Dendritic cell treated with granulocyte-macrophage colony-stimulating factor and Interleukin-4, amounts not matched to agents 40 ng/mL and 50 ng/mL, for 4 days (primary cell): ENCODE data around the gene PLCB3.

ENCODE experiments used
- H3K27ac Mint-ChIP-seq: one replicate; pipeline ENCODE4 v1.8.0; 2022; ENCODE audit warnings: mild to moderate bottlenecking, mixed read lengths
- H3K27me3 Mint-ChIP-seq: one replicate; pipeline ENCODE4 v1.8.0; 2022; ENCODE audit warnings: mild to moderate bottlenecking, mixed read lengths
- H3K36me3 Mint-ChIP-seq: one replicate; pipeline ENCODE4 v1.8.0; 2022; ENCODE audit warnings: low read depth, mixed read lengths
- H3K4me1 Mint-ChIP-seq: one replicate; pipeline ENCODE4 v1.8.0; 2022; ENCODE audit warnings: low read depth, mixed read lengths
- H3K4me3 Mint-ChIP-seq: one replicate; pipeline ENCODE4 v1.8.0; 2022; ENCODE audit warnings: mild to moderate bottlenecking, moderate library complexity, mixed read lengths
- H3K9me3 Mint-ChIP-seq: one replicate; pipeline ENCODE4 v1.8.0; 2022; ENCODE audit warnings: mixed read lengths
- intact Hi-C: fragments of 100-400 bp; cut with micrococcal nuclease; formaldehyde crosslinking; loops from one replicate; pipeline ENCODE4 v1.15.0; 2022

The PLCB3 gene

DNA sequence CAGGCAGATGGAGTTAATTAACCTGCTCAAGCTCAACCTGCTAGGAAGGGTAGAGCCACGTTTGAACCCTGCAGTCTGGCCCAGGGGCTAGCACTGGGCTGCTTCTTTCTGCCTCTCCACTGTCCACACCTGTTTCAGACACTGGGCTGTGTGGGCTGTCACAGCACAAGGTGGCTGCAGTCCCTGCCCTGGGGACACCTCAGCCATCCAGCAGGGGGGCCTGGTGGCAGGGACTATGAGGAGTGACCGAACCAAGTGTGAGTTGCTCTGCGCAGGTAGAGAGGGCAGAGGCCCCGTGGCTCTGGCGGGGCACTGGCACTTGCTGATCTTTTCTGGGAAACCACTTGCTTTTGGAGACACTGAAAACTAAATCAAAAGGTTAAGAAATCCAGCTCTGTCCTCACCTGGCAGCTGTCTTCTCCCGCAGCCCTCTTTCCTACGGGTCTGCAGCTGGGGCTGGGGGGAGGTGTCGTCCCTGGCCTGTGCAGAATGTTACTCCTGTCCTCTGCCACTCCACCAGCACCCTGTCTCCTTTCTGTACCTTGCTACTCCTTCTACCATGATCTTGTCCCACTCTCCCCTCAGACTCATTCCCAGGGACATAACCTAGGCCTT, 27.4 kb downstream of the PLCB3 start:
- Mint-ChIP-seq H3K36me3 (peaks cover 76% of the 10 kb centered on the region), H3K4me3 (no peak overlapping the region), H3K27ac (peak overlapping the region; percentile 19), H3K9me3 (no peaks in the 10 kb centered on the region), H3K4me1 (peaks cover 40% of the 10 kb centered on the region), H3K27me3 (no peaks in the 10 kb centered on the region)
- intact Hi-C loops: no loop called here

DNA sequence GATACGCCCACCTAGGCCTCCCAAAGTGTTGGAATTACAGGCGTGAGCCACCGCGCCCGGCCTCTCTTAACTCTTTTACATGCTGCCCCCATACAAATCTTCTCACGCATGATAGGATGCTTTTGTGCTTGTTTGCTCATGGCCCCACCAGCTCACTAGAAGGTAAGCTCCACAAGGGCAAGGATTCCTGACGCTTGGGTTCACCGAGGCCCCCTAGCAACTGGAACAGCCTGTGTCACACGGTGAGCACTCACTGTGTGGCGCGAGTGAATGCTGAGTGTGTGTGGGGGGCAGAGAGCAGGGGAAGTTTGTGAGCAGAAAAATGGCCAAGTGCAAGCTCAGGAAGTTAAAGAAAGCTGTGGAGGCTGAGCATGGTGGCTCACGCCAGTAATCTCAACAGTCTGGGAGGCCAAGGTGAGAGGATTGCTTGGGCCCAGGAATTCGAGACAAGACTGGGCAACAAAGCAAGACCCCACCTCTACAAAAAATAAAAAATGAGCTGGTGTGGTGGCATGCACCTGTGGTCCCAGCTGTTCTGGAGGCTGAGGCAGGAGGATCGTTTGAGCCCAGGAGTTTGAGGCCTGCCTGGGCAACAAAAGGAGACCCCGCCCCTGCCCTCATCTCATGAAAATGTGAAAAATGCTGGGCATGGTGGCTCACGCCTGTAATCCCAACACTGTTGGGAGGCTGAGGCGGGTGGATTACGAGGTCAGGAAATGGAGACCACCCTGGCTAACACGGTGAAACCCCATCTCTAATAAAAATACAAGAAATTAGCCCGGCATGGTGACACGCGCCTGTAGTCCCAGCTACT, 30.8 kb downstream of the PLCB3 start:
- H3K27ac Mint-ChIP-seq: no peak overlapping the region
- intact Hi-C loops: no loop called here
- no peaks in the 10 kb centered on the region for H3K9me3 Mint-ChIP-seq
- H3K27me3 Mint-ChIP-seq: no peaks in the 10 kb centered on the region
- peaks cover 63% of the 10 kb centered on the region for H3K36me3 Mint-ChIP-seq
- peaks cover 52% of the 10 kb centered on the region for H3K4me1 Mint-ChIP-seq
- no peak overlapping the region for H3K4me3 Mint-ChIP-seq

DNA sequence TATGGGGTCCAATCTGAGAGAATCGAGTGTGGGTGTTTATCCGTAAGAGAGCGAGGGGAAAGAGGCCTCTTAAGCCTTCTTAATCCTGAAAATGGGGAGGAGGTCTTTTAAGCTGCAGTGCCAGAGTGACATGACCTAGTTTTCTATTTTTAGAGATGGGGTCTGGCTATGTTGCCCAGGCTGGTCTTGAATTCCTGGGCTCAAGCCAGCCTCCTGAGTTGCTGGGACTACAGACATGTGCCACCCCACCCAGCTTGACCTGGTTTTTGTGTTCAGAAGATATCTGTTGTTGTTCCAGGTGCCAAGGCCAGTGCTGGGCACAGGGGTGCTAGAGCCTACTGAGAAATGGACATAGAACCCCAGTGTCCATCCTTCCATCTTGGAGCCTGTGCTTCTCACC, 31.8 kb downstream of the PLCB3 start:
- Mint-ChIP-seq H3K4me3 (no peak overlapping the region), H3K27ac (peak overlapping the region; percentile 90), H3K9me3 (no peaks in the 10 kb centered on the region), H3K36me3 (peaks cover 70% of the 10 kb centered on the region), H3K4me1 (peaks cover 51% of the 10 kb centered on the region), H3K27me3 (peaks cover 3% of the 10 kb centered on the region)
- intact Hi-C loops: no loop called here

DNA sequence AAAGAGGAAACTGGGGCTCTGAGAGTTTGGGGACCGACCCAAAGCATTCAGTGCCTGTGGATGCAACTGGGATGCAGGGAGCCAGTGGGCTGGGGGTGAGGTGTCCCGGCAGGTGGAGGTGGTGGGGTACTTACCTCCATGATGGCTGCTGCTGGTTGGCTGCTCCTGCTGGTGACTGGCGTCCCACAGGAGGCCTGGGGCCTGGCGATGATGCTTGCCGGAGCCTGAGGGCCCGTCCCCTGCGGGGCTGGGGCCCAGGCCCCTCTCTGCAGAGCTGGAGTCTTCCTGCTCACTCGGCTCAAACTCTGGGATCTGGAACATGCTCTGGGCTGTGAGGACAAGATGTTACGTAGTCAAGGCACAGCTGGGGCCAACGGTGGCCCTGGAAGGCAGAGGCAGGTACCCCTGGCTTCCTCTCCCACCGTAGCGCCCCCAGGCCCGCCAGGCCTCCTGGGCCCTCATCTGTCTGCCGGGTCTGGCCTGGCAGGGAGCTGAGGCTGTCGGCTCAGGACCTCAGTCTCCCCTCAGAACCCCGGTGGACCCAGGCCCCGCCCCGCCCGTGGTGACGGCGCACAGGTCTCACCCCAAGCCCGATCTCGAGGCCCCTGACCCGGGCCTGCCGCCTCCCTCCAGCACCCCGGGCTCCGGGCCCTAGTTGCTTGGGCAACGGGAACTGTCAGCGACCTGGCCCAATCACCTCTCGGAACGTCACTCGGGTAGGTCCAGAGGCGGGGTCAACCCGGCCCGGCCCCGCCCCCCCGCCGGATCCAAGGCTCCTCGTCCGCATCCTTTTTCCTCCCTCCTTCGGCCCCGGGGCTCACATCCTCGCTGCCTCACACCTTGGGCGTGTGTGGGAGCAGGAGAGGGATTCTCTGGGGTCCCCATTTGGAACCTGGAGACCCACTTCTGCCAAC, 33.0 kb downstream of the PLCB3 start, which contains the start of gene BAD:
TSS of gene BAD (minus strand) at position 618 of the 914 bp plus-strand sequence. CDS start at position 321, 297 bp downstream.
- H3K4me3 Mint-ChIP-seq: peak within 1 kb of the TSS; percentile 76
- peak within 1 kb of the TSS; percentile 90 for H3K27ac Mint-ChIP-seq
- peaks cover 70% of the 10 kb centered on the region for H3K36me3 Mint-ChIP-seq
- peaks cover 47% of the 10 kb centered on the region for H3K4me1 Mint-ChIP-seq
- no peaks in the 10 kb centered on the region for H3K9me3 Mint-ChIP-seq
- intact Hi-C loops: loop anchor here (2.0 kb wide), 1 partner anchor 20 kb away; the partner anchor contains the start of gene ESRRA
- H3K27me3 Mint-ChIP-seq: peaks cover 10% of the 10 kb centered on the region

DNA sequence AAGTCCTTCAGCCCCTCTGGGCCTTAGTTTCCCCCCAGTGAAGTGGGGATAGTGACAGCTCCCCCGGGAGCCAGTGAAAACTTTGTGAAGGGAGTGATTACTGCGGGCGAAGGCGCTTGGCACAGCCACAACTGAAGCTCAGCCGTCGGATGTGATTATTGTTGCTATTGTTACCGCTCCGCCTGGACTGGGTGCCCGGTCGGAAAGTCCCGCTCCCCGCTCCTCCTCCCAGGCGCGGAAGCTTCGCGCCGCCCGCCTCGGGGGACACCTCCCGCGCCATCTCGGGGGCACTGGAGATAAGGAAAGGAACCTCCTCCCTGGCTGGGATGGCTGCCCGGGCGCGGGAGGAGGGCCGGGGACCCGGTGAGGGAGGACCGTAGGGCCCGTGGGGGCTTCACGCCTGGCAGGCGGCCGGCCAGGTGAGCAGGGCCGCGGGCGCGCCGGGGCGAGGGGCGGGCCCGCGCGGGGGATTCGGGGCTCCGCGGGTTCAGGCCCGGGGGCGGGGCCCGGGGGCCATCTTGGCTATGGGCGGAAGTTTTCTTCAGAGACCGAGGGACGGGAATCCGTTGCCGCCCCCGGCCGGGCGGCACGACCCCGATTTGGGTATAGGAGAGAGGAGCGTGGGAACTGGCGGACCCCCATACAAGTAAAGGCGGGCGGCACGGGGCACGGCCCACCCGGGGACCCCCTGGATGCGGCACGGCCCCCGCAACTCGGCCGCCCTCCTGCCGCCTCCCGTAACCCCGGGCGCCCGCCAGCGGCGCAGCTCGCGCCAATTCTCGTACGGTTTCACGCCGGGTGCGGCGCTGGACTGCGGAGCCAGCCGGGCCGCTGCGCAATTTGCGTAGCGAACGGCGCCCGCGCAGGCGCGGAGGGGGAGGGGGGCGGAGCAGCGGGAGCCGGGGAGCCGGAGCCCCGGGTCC, 33.9 kb downstream of the PLCB3 start, which contains the start of gene GPR137:
TSS of gene GPR137 (plus strand) at position 887 of the 923 bp plus-strand sequence. CDS start 677 bp downstream, outside the sequence.
- H3K4me3 Mint-ChIP-seq: peak within 1 kb of the TSS; percentile 76
- H3K36me3 Mint-ChIP-seq: peaks cover 64% of the 10 kb centered on the region
- peaks cover 46% of the 10 kb centered on the region for H3K4me1 Mint-ChIP-seq
- intact Hi-C loops: loop anchor here (1.0 to 2.0 kb wide), 2 partner anchors 15 to 20 kb away; partner anchors contain the start of gene ESRRA
- peak within 1 kb of the TSS; percentile 90 for H3K27ac Mint-ChIP-seq
- H3K9me3 Mint-ChIP-seq: no peaks in the 10 kb centered on the region
- peaks cover 19% of the 10 kb centered on the region for H3K27me3 Mint-ChIP-seq

DNA sequence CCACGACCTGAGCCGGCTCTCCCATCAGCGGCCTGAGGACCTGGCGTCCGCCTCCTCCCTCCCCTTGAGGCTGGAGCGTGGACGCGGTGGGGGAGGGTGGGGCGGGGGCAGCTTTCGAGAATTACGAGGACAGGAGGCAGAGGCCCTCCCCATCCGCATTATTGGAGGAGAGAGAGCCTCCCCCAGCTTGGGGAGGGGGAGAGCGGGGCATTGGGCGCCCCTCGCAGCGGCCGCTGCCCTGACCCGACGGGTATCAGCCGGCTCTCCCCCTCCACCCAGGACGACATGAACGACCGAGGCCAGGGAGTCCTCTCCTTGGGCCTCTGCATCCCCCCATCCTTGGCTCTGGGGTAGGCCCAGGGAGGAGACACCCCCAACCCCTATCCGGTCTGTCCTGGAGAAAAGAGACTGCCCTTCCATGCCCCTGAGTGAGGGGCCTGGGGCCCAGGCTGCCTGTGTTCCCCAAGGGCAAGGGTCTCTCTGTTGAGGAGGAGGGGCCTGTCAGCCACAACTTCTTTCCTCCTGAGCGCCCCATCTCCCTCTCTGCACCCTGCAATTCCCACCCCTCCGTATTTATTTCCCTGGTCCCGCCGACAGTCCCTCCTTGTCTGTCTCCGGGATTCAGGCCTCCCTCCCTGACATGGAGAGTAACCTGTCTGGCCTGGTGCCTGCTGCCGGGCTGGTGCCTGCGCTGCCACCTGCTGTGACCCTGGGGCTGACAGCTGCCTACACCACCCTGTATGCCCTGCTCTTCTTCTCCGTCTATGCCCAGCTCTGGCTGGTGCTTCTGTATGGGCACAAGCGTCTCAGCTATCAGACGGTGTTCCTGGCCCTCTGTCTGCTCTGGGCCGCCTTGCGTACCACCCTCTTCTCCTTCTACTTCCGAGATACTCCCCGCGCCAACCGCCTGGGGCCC, 34.8 kb downstream of the PLCB3 start:
- intact Hi-C loops: loop anchor here (1.0 to 2.0 kb wide), 2 partner anchors 16 to 19 kb away; partner anchors contain the start of gene ESRRA
- Mint-ChIP-seq H3K27me3 (peaks cover 28% of the 10 kb centered on the region), H3K4me1 (peaks cover 49% of the 10 kb centered on the region), H3K4me3 (peak overlapping the region; percentile 76), H3K36me3 (peaks cover 58% of the 10 kb centered on the region), H3K27ac (peak overlapping the region; percentile 90), H3K9me3 (no peaks in the 10 kb centered on the region)

DNA sequence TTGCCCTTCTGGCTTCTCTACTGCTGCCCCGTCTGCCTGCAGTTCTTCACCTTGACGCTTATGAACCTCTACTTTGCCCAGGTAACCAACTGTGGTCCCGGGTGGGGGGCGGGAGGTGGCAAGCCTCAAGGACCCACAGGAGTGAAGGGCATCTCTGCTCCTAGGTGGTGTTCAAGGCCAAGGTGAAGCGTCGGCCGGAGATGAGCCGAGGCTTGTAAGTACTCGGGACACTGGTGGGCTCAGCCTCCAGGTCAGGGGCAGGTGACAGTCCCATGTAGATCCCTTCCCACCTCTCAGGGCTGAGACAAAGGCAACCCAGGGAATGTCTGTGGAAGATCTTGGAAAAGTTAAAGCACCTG, 35.5 kb downstream of the PLCB3 start:
- Mint-ChIP-seq H3K4me1 (peaks cover 42% of the 10 kb centered on the region), H3K4me3 (peak overlapping the region; percentile 76), H3K27ac (peak overlapping the region; percentile 13), H3K9me3 (no peaks in the 10 kb centered on the region), H3K36me3 (peaks cover 52% of the 10 kb centered on the region), H3K27me3 (peaks cover 31% of the 10 kb centered on the region)
- intact Hi-C loops: no loop called here

DNA sequence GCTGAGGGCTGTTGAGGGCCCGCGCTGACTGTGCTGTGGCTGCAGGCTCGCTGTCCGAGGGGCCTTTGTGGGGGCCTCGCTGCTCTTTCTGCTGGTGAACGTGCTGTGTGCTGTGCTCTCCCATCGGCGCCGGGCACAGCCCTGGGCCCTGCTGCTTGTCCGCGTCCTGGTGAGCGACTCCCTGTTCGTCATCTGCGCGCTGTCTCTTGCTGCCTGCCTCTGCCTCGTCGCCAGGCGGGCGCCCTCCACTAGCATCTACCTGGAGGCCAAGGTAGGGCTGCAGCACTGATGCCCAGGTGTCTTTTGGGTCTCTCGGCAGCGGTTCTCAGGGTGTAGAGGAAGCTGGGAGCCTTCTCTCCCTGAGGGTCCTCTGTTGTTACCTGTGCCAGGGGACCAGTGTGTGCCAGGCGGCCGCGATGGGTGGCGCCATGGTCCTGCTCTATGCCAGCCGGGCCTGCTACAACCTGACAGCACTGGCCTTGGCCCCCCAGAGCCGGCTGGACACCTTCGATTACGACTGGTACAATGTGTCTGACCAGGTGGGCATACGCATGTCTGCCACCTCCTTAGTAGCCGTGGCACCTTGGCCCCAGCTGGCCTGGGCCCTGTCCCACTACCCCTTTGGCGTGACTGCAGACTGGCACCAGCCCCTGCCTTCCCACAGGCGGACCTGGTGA, 36.5 kb downstream of the PLCB3 start:
- Mint-ChIP-seq H3K9me3 (no peaks in the 10 kb centered on the region), H3K27ac (no peak overlapping the region), H3K4me1 (peaks cover 42% of the 10 kb centered on the region), H3K27me3 (peaks cover 38% of the 10 kb centered on the region), H3K4me3 (no peak overlapping the region), H3K36me3 (peaks cover 42% of the 10 kb centered on the region)
- intact Hi-C loops: no loop called here

DNA sequence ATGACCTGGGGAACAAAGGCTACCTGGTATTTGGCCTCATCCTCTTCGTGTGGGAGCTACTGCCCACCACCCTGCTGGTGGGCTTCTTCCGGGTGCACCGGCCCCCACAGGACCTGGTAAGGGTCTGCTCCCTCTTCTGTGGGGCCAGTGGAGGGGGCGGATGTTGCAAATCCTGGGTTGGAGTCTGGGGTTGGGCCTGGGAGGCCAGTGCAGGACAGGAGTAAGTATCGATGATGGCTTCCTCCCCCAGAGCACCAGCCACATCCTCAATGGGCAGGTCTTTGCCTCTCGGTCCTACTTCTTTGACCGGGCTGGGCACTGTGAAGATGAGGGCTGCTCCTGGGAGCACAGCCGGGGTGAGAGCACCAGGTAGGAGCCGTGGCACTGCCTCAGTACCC, 37.0 kb downstream of the PLCB3 start:
- no peaks in the 10 kb centered on the region for H3K9me3 Mint-ChIP-seq
- no peak overlapping the region for H3K4me3 Mint-ChIP-seq
- peaks cover 37% of the 10 kb centered on the region for H3K4me1 Mint-ChIP-seq
- H3K36me3 Mint-ChIP-seq: peaks cover 37% of the 10 kb centered on the region
- peaks cover 43% of the 10 kb centered on the region for H3K27me3 Mint-ChIP-seq
- no peak overlapping the region for H3K27ac Mint-ChIP-seq
- intact Hi-C loops: no loop called here

DNA sequence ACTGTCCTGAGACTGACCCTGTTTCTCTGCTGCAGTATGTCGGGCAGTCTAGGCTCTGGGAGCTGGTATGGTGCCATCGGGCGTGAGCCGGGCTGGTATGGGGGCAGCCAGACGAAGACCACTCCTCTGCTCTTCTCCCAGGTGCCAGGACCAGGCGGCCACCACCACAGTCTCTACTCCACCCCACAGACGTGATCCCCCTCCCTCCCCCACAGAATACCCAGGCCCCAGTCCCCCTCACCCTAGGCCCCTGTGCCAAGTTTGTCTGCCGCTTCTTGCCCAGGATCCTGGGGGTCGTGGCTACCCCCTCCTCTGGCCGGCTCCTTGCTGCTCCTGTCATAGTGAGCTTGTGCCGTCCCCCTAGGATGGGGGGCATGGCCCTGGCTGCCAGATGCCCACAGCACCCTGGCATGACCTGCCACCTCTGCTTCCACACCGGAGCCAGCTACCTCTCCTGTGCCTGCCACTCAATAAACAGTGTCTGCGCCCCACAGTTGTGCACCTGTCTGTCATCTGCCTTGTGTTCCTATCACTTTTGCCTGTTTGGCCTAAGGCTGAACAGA, 37.8 kb downstream of the PLCB3 start:
- intact Hi-C loops: no loop called here
- Mint-ChIP-seq H3K27ac (no peak overlapping the region), H3K9me3 (no peaks in the 10 kb centered on the region), H3K36me3 (peaks cover 36% of the 10 kb centered on the region), H3K4me3 (no peak overlapping the region), H3K27me3 (peaks cover 50% of the 10 kb centered on the region), H3K4me1 (peaks cover 30% of the 10 kb centered on the region)

DNA sequence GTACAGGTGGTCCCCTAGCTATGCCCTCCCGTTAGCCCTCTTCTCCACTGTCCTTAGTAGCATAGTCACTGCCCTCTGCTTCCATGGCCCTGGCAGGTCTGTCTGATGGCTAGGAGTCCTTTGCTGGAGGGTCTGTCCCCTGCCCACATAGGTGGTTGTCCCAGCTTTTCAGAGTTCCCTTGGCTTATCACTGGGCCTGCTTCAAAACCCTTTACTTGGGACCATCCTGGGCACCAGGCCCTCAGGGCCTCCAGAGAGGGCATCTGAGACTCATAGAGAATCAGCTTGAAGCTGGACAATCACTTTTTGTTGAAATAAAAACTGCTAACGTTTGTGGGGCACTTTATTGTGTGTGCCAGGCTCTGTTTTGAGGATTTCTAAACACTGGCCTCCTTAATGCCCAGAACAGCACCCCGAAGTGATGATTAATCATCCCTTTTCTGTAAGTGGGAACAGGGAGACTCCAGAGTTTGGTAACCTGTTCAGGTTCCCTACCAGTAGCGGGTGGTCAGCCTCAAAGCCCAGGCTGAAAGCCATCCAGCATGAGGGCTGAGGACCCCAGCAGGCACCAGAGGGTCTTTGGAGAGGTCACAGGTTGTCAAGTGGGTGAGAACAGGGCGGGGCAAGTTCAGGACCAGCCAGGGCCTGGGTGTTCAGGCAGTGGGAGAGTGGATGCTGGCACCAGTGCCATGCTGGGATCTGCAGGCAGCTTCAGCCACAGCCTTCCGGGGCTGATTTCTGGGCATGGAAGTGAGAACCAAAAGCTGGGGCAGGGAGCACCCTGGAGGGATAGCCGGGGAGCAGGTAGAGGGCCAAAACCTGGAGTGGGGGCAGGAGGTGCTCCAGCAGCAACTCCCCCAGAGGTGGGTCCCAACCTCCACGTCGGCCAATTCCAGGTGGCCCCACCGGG, 39.3 kb downstream of the PLCB3 start:
- Mint-ChIP-seq H3K4me1 (peaks cover 26% of the 10 kb centered on the region), H3K36me3 (peaks cover 22% of the 10 kb centered on the region), H3K27ac (no peak overlapping the region), H3K27me3 (peaks cover 66% of the 10 kb centered on the region), H3K4me3 (peak overlapping the region; percentile 0), H3K9me3 (no peaks in the 10 kb centered on the region)
- intact Hi-C loops: no loop called here
